ENCODE results near the gene PPIP5K1.

- TF ChIP-seq CTCF (optimal IDR thresholded peaks at IDR 0.05 in 1 of 3, IDR thresholded peaks at IDR 0.05 in 1 of 3, conservative IDR thresholded peaks at IDR 0.05 in 1 of 3; ENCODE audit: extremely low read depth in 1 of 3, insufficient read depth in 2 of 3, low read length in 3 of 3) (no peak), EZH2 (IDR thresholded peaks at IDR 0.05; ENCODE audit: low read length) (no peak)
These were observed 67.8 kb downstream of the PPIP5K1 start for GRCh38 chr15:43522247-43522646.
